Measurements from ENCODE around the gene LGR6.
"Not testable (repeated sequence)": the region's sequence is repeated elsewhere in the genome, so short reads cannot be mapped to it uniquely, and the experiment has no call there.

Gene LGR6

GRCh38 chr1:202251424-202252256, 58.0 kb downstream of the LGR6 start:
- in situ Hi-C loops (cut with HindIII; ENCODE audit: low sequenced_read_pairs) = no loop called here
- TF ChIP-seq CTCF (IDR thresholded peaks at IDR 0.05; ENCODE audit: low read depth, low read length, missing control alignments) = no peak
- DNase-seq (ENCODE audit: low read depth) = no peak
- H3K4me3 ChIP-seq (ENCODE audit: low read depth, low read length) = no peak overlapping the region

DNA sequence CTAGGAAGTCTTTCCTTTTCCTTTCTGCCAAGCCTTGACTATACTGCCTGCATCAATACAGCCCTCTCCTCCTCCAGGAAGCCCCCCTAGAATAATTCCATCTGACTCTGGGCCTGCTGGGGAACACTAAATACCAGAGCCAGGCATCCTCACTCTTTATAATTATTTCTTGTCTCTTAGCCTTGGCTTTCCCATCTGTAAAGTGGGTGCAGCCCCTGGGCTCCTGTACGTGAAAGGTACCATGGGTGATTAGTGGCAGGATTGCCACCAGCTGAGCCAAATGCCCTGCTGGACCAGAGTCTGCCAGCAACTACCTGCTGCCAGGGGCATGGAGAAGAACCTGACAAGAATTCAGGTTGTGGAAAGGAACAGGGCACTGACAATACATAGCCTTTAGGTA, 58.7 kb downstream of the LGR6 start:
- H3K4me3 ChIP-seq (ENCODE audit: low read depth, low read length) = no peak overlapping the region
- no peak for DNase-seq (ENCODE audit: low read depth)
- in situ Hi-C loops (cut with HindIII; ENCODE audit: low sequenced_read_pairs) = no loop called here
- TF ChIP-seq CTCF (IDR thresholded peaks at IDR 0.05; ENCODE audit: low read depth, low read length, missing control alignments) = no peak

- H3K4me3 ChIP-seq (ENCODE audit: low read depth, low read length) = no peak overlapping the region
- TF ChIP-seq CTCF (IDR thresholded peaks at IDR 0.05; ENCODE audit: low read depth, low read length, missing control alignments) = no peak
- in situ Hi-C loops (cut with HindIII; ENCODE audit: low sequenced_read_pairs) = no loop called here
- DNase-seq (ENCODE audit: low read depth) = no peak
Observed at GRCh38 chr1:202254454-202255252, 61.1 kb downstream of the LGR6 start.

- TF ChIP-seq CTCF (IDR thresholded peaks at IDR 0.05; ENCODE audit: low read depth, low read length, missing control alignments) = no peak
- in situ Hi-C loops (cut with HindIII; ENCODE audit: low sequenced_read_pairs) = no loop called here
- H3K4me3 ChIP-seq (ENCODE audit: low read depth, low read length) = no peak overlapping the region
- DNase-seq (ENCODE audit: low read depth) = no peak
Observed at GRCh38 chr1:202255343-202255742, 61.7 kb downstream of the LGR6 start.

DNA sequence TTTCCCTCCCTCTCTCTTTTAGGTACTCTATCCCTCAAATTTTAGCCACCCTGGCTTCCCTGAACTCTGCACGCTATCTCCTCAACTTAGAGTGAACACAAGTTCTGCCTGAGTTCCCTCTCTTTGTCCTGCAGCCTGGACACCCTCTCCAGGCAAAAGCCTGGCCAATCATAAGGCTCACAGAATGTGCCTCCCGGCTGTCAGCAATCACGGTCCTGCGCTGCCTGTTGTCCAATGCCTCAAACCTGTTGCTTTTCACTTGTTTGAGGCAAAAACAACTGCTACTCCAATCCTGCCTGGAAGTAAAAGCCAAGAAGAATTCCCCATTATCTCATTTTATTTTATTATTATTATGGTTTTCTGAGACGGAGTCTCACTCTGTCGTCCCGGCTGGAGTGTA, 66.1 kb downstream of the LGR6 start:
- in situ Hi-C loops (cut with HindIII; ENCODE audit: low sequenced_read_pairs) = no loop called here
- no peak for TF ChIP-seq CTCF (IDR thresholded peaks at IDR 0.05; ENCODE audit: low read depth, low read length, missing control alignments)
- no peak for DNase-seq (ENCODE audit: low read depth)
- H3K4me3 ChIP-seq (ENCODE audit: low read depth, low read length) = no peak overlapping the region

DNA sequence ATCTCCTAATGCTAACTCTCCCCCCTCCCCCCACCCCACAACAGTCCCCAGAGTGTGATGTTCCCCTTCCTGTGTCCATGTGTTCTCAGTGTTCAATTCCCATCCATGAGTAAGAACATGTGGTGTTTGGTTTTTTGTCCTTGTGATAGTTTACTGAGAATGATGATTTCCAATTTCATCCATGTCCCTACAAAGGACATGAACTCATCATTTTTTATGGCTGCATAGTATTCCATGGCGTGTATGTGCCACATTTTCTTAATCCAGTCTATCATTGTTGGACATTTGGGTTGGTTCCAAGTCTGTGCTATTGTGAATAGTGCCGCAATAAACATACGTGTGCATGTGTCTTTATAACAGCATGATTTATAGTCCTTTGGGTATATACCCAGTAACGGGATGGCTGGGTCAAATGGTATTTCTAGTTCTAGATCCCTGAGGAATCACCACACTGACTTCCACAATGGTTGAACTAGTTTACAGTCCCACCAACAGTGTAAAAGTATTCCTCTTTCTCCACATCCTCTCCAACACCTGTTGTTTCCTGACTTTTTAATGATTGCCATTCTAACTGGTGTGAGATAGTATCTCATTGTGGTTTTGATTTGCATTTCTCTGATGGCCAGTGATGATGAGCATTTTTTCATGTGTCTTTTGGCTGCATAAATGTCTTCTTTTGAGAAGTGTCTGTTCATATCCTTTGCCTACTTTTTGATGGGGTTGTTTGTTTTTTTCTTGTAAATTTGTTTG, 67.8 kb downstream of the LGR6 start:
- in situ Hi-C loops (cut with HindIII; ENCODE audit: low sequenced_read_pairs); DNase-seq (ENCODE audit: low read depth); H3K4me3 ChIP-seq (ENCODE audit: low read depth, low read length): not testable (repeated sequence)
